GM12873 (cell line): ENCODE data around the gene GCNT3.

Experiments
- CTCF ChIP-seq: IDR thresholded peaks from 2 replicates; pipeline ENCODE4 v1.5.1; 2012; ENCODE audit warnings: low read depth, mild to moderate bottlenecking, moderate library complexity, low read length, control low read depth; ENCODE audit not compliant: insufficient read depth; ENCODE audit errors: missing control alignments

The GCNT3 gene

DNA sequence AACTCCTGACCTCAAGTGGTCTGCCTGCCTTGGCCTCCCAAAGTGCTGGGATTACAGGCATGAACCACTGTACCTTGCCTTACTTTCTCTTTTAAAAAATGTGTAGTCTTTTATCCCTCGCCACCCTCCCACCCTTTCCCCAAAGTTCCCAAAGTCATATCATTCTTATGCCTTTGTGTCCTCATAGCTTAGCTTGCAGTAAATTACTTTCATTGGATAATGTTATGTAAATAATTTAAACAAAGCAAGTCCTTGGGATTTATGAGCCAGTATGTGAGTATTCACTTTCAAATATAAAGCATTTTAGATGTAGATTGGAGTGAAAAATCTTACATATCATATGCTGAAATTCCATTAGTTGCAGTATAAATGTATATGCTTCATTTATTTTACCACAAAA is 34.7 kb downstream of the GCNT3 start:
- no peak for TF ChIP-seq CTCF

DNA sequence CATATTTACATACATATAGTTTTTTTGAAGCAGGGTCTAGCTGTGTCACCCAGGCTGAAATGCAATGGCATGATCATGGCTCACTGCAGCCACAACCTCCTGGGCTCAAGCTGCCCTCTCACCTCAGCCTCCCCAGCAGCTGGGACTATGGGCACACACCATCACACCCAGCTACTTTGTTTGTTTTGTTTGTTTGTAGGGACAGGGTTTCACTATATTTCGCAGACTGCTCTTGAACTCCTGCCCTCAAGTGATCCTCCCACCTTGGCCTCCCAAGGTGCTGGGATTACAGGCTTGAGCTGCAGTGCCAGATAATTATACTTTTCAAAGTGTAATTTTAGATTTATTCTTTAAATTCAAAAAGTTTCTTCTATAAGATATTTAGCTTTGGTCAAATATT is 35.5 kb downstream of the GCNT3 start:
- no peak for TF ChIP-seq CTCF

- no peak for TF ChIP-seq CTCF
Observed at GRCh38 chr15:59649603-59650002, 38.0 kb downstream of the GCNT3 start.

DNA sequence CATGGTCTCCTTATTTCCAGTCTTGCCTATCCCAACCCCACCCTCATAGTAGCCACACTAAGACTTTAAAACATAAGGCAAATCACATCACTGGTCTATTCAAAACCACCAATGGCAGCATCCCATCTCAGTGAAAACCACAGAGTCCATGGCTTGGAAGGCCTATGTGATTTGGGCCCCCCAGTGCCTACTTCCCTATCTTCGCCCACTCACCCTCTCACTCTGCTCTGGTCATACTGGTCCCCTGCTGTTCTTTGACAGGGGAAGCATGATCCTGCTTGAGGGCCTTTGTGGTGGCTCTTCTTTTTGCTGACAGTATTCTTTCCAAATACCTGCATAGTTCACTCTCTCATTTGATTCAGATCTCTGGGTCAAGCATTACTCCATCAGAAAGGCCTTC is 42.5 kb downstream of the GCNT3 start:
- no peak for TF ChIP-seq CTCF

GRCh38 chr15:59656897-59657634 is 45.5 kb downstream of the GCNT3 start, which contains the start of gene GTF2A2:
Gene GTF2A2 (minus strand): TSS chr15:59657515. CDS start chr15:59652277, 5,238 bp downstream.
- no peak for TF ChIP-seq CTCF

GRCh38 chr15:59657635-59658125 is 46.1 kb downstream of the GCNT3 start:
- no peak for TF ChIP-seq CTCF

GRCh38 chr15:59659366-59659765 is 47.8 kb downstream of the GCNT3 start:
- no peak for TF ChIP-seq CTCF
